DOHH2 (cell line): ENCODE results near the gene PCBP3.

ENCODE experiments used
- H3F3A ChIP-seq: fragments of 200-600 bp; sonication (generic), shearing (Covaris generic); 2 replicates; pipeline ENCODE4 v1.6.0; 2016; ENCODE audit warnings: antibody characterized with exemption, mild to moderate bottlenecking; ENCODE audit not compliant: control insufficient read depth, insufficient read depth
- H3K27ac ChIP-seq: fragments of 200-600 bp; sonication (generic); 2 replicates; pipeline ENCODE4 v1.5.1; 2014; ENCODE audit warnings: low read depth, mild to moderate bottlenecking, low read length, moderate library complexity
- H3K27me3 ChIP-seq: fragments of 200-600 bp; sonication (generic); 2 replicates; pipeline ENCODE4 v1.6.1; 2014; ENCODE audit warnings: mild to moderate bottlenecking, low read length, mixed read lengths; ENCODE audit not compliant: control insufficient read depth
- H3K36me3 ChIP-seq: fragments of 200-600 bp; sonication (generic); 2 replicates; pipeline ENCODE4 v1.6.1; 2014; ENCODE audit warnings: mild to moderate bottlenecking, low read length, moderate library complexity, mixed read lengths; ENCODE audit not compliant: control insufficient read depth
- H3K4me1 ChIP-seq: fragments of 200-600 bp; sonication (generic); 2 replicates; pipeline ENCODE4 v1.6.1; 2014; ENCODE audit warnings: mild to moderate bottlenecking, low read length, mixed read lengths; ENCODE audit not compliant: control insufficient read depth
- H3K4me2 ChIP-seq: fragments of 200-600 bp; sonication (generic); 2 replicates; pipeline ENCODE4 v1.6.0; 2014; ENCODE audit warnings: mild to moderate bottlenecking, low read length, moderate library complexity
- H3K4me3 ChIP-seq: fragments of 200-600 bp; sonication (generic); 2 replicates; pipeline ENCODE4 v1.5.1; 2014; ENCODE audit warnings: mild to moderate bottlenecking, low read length, mixed read lengths
- H3K79me2 ChIP-seq: fragments of 200-600 bp; sonication (generic); 2 replicates; pipeline ENCODE4 v1.6.1; 2014; ENCODE audit warnings: mild to moderate bottlenecking, low read length, mixed read lengths; ENCODE audit not compliant: control insufficient read depth
- H3K9me2 ChIP-seq: fragments of 200-600 bp; sonication (generic); replicated peaks from 2 replicates; pipeline ENCODE4 v1.6.1; 2014; ENCODE audit warnings: mild to moderate bottlenecking, low read length, mixed read lengths; ENCODE audit not compliant: control insufficient read depth
- H3K9me3 ChIP-seq: fragments of 200-600 bp; sonication (generic); 2 replicates; pipeline ENCODE4 v1.6.1; 2014; ENCODE audit warnings: antibody characterized with exemption, low read length, mixed read lengths; ENCODE audit not compliant: control insufficient read depth, insufficient read depth
- H4K20me1 ChIP-seq: fragments of 200-600 bp; sonication (generic); 2 replicates; pipeline ENCODE4 v1.6.0; 2014; ENCODE audit warnings: low read depth, mild to moderate bottlenecking, antibody characterized with exemption, low read length, moderate library complexity; ENCODE audit not compliant: control insufficient read depth, insufficient read depth
- CTCF ChIP-seq: fragments of 200-600 bp; sonication (generic); IDR thresholded peaks from one replicate; pipeline ENCODE4 v1.5.1; 2014; ENCODE audit warnings: antibody characterized with exemption, mild to moderate bottlenecking, low read depth, low read length; ENCODE audit not compliant: poor library complexity, severe bottlenecking
- EZH2phosphoT487 ChIP-seq: fragments of 200-600 bp; sonication (generic); IDR thresholded peaks from 2 replicates; pipeline ENCODE4 v1.6.1; 2017; ENCODE audit warnings: borderline replicate concordance, mild to moderate bottlenecking, antibody characterized with exemption, low read length, moderate library complexity, mixed read lengths

PCBP3 gene

DNA sequence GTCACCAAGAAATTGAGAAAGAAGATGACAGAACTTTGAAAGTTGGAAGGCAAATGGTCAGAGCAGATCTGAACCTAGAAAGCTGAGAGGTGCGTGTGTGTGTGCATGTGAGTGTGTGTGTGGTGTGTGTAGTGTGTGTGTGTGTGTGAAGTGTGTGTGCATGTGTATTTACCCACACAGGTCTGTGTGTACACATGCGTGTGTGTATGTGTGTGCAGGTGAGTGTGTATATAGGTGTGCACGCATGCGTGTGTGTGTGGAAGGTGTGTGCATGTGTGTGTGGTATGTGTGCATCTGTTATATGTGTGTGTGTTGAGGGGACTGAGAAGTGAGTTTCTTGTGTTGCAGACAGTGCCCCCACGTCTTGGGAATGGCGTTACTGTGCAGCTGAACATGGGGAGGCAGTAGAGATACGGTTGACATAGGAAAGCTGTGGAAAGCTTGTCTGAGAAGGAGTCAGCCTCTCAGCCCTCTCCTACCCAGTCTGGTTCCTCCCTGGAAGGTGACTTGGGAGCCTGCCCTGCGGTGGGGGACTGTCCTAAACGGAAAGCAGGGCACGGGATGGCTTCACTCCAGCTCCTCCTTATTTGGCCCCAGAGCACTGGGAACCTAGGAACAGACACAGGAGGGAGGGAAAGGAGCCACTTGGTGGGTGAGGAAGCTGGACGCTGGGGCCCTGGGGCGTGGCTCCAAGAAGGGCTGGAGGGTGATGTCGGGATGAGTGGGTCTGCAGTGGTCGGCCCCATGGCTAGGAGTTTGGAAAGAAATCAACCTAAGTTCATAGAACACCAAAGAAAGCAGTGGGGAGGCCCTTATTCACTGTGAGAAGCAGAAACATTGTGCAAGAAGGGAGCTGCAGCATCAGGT lies 97.2 kb downstream of the PCBP3 start:
- no peaks in the 10 kb centered on the region for H3F3A ChIP-seq
- TF ChIP-seq EZH2phosphoT487 = no peak
- no peak for TF ChIP-seq CTCF
- H3K27ac ChIP-seq = no peak overlapping the region
- no peak overlapping the region for H3K4me2 ChIP-seq
- no peak overlapping the region for H3K4me3 ChIP-seq
- no peaks in the 10 kb centered on the region for H3K27me3 ChIP-seq
- H3K9me3 ChIP-seq = peaks cover 4% of the 10 kb centered on the region; the same call in 1 of the 2 replicates
- H3K79me2 ChIP-seq = no peaks in the 10 kb centered on the region
- H3K36me3 ChIP-seq = no peaks in the 10 kb centered on the region
- H3K9me2 ChIP-seq = no peaks in the 10 kb centered on the region
- H4K20me1 ChIP-seq = no peaks in the 10 kb centered on the region
- H3K4me1 ChIP-seq = no peaks in the 10 kb centered on the region

GRCh38 chr21:45741691-45742090 lies 98.2 kb downstream of the PCBP3 start:
- Histone ChIP-seq H3K9me3 (peaks cover 5% of the 10 kb centered on the region; the same call in 1 of the 2 replicates), H3K4me2 (no peak overlapping the region), H3K9me2 (no peaks in the 10 kb centered on the region), H3K27me3 (no peaks in the 10 kb centered on the region), H3F3A (no peaks in the 10 kb centered on the region), H4K20me1 (no peaks in the 10 kb centered on the region), H3K4me3 (no peak overlapping the region), H3K36me3 (no peaks in the 10 kb centered on the region), H3K79me2 (no peaks in the 10 kb centered on the region), H3K4me1 (no peaks in the 10 kb centered on the region), H3K27ac (no peak overlapping the region)
- TF ChIP-seq CTCF (no peak), EZH2phosphoT487 (no peak)

DNA sequence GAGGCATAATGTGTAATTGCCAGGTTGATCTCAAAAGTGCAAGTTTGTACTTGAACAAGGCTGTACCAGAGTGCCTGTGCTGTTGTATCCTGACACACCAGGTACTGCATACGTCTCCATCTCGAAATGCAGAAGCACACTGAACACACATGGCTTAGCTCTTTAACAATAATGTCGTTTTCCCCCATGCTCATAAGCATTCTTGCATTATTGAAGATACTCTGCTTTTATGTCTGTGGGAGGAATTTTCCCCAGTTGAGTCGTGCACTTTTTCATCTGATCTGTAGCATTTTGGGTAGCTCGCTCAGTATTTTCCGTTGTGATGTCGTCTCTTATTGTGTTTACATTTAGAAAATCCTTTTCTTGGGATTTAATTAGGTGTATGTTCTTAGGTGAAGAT lies 98.7 kb downstream of the PCBP3 start:
- Histone ChIP-seq H3K4me1 (no peaks in the 10 kb centered on the region), H3K36me3 (no peaks in the 10 kb centered on the region), H4K20me1 (no peaks in the 10 kb centered on the region), H3K9me3 (peaks cover 10% of the 10 kb centered on the region; the same call in 1 of the 2 replicates), H3K9me2 (no peaks in the 10 kb centered on the region), H3K4me3 (no peak overlapping the region), H3K79me2 (no peaks in the 10 kb centered on the region), H3F3A (no peaks in the 10 kb centered on the region), H3K27ac (no peak overlapping the region), H3K4me2 (no peak overlapping the region), H3K27me3 (no peaks in the 10 kb centered on the region)
- no peak for TF ChIP-seq CTCF
- TF ChIP-seq EZH2phosphoT487 = no peak
